CD4-positive, alpha-beta T cell treated with Interleukin-4 for 1 hour (primary cell): ENCODE measurements around the gene ZNF697.
"Not testable (repeated sequence)": the region's sequence is repeated elsewhere in the genome, so short reads cannot be mapped to it uniquely, and the experiment has no call there.

Experiments used
- DNase-seq, 2 donors: peaks; one replicate each; pipeline ENCODE4 v3.0.0-alpha.2; 2020 to 2022

ZNF697 gene

DNA sequence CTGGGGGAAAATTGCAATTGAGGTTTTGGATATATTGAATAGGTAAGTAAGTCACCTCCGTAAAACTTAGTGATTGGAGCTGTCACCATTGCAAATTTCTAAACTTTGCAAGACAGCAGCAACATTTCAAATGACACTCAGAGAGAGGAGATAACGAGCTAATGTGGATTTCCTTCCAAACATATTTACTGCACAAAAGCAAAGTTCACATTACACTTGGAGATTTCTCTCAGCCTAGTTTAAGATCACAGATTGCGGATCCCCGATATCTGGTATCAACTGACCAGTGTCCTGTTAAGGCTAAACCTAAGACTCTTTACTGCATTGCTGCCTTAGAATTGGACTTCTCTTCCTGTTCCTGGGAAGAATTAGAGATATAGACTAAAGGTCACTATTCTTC is 47.5 kb downstream of the ZNF697 start:
- DNase-seq = no peak

DNA sequence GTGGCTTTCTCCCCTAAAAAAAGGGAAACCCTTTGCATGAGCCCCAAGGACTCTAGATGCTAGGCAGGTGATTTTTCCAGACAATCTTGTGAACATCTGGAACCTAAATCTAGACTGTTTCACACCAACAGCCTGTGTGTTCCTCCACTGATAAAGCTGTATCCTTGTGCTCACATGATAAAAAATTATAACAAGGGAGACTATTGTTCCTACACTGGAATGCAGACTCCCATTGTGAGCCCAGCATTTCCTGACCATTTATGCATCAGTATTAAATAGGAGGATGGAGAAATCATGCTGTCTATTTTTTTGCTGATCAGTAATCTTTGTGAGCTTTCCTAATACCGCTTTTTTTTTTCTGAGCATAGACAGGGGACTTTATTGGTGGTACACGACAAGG is 52.5 kb downstream of the ZNF697 start:
- DNase-seq = no peak

DNA sequence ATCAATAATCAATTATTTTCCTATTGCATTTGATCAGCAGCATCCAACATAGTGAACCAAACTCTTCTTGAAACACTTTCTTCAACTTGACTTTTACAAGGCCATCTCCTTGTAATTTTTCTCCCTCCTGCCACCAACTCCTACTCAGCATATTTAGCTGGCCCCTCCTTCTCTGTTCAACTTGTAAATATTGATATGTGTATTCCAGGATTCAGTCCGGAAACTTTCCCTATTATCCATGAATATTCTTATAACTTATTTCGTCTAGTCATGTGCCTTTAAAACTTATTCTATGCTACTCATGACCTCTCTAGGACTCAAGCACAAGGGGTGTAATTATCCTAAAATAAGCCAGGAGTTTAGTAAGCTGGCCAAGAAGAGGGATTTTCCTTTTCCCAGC is 52.9 kb downstream of the ZNF697 start:
- no peak for DNase-seq

DNA sequence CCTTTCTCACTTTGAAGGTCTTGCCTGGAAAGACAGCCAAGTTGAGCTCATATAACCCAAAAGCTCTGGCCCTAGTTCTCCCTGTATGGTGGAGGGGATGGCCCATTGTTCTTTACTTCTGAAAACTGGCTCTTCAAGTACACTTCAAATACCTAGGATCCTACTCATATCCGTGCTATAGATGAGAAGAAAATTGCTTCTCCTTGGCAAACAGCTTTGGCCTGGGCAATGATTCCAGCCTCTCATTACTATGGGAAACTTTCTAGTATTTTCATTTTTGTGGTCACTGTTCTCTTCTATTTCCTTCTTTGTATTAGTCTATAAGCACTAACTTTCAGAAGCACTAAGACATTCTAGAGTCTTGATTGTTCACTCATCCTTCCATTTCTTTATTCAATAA is 53.7 kb downstream of the ZNF697 start:
- no peak for DNase-seq

DNA sequence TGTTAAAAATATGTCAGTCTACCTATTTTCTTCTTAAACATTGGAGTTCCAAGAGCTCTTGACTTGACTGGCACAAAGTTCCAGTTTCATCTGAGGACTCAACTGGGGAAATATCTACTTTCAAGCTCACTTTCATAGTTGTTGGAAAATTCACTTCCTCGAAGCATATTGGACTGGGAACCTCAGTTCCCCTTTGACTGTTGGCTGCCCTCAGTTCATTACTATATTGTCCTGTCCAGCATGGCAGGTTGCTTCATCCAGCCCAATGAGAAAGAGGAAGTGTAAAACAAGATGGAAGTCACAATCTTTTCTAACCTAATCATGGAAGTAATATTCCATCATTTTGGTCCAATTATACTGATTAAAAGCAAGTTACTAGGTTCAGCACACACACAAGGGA is 54.3 kb downstream of the ZNF697 start:
- DNase-seq = no peak

DNA sequence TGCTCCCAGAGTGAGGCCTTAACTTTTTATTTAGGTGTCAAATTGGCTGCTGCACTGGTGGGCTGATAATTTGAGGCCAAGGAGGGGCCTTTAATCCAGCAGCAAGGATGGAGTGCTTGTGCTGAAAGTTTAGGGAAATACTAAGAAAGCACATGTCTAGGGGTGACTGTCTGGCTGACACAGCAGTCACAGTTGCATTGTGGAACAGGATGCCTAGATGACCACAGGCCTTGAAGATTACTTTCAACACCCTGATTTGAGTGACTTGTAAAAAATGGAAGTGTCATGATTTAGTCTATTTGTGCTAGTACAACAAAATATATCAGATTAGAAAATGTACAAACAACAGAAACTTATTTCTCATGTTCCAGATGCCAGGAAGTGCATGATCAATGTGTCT is 57.7 kb downstream of the ZNF697 start:
- DNase-seq = no peak

DNA sequence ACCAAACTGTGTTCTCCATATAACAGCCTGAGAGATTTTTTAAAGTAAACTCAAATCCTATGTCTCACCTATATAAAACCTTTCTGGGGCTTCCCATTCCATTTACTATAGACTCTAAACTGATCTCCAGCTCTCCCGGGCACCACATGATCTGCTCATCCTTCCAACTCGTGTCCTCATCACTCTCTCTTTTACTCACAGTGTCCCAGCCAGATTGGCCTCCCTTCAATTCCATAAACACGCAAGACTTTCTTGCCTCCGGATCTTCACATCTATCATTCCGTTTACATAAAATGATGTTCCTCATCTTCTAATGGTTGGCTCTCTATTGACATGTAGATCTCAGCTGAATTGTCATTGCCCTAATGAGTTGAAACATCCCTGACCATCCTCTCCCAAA is 59.4 kb downstream of the ZNF697 start:
- DNase-seq = no peak

DNA sequence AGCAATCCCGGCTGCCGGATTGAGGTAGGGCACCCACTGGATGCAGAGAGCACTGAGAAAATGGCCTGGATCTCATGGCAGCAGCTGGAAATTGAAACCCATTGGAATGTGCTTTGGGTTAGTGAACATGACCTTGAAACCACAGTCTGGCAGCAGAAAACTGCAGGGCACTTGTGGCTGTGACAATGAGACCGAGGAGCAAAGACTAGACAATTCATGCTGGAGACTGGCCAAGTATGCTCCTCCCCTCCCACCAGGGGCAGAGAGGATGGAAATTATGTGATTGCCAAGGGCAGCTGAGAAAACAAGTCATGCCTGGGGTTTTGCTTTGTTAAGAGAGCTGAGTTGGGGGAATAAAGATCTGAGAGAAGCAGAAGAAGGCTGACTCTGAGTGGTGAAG is 60.7 kb downstream of the ZNF697 start:
- no peak for DNase-seq

DNA sequence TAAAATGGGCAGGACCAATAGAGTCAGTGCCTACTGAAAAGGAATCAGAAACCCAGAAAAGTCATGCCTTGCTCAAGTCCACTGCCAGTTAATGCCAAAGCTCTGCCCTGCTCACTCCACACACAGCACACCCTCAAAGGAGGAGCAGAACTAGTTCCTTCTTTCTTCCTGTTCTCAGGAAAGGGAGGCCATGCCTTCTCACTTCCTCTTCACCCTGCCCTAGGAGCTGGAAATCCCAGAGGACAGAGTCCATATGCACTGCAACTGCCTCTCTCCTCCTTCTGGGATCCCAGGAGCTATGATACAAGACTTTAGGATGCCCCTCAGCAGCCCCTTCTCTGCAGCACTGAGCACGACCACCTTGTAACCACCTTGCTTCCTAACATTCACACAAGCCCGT is 62.3 kb downstream of the ZNF697 start:
- DNase-seq = not testable (repeated sequence)

DNA sequence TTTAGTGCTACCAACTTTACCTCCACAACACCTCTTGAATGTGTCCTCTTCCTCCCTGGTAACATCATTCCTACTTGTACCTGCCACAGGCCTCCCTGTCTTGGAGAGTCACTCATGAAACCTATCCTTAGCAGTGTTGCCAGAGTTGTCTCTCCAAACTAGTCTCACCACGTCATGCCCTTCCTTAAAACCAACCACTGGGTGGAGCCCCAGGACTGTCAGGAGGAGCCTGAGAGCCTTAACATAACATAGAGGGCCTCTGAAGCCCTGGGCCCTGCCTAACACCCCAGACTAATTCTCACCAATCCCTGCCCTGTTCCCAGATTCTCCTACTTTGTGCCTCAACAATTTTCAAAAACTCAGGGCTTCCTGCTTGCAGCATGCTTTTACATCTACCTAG is 65.3 kb downstream of the ZNF697 start:
- peak; percentile 2 to 52 for DNase-seq

DNA sequence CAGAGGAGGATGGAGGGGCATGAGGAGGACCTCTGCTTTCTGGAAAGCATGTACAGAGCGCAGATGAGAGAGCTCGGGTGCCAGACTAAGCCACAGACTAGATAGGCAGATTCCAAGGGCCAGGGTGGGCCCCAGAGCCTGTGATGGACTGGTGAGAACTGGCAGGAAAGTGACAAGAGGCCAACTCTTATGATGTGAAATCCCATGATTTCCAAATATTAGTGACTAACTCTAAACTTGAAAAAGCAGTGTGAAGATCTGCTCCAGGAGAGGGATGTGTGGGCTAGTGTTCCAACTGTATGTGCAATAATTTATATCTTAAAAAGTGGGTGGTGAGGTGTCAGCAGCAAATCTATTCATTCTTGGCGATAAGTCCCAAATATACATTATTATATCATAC is 67.0 kb downstream of the ZNF697 start:
- DNase-seq = not testable (repeated sequence)

DNA sequence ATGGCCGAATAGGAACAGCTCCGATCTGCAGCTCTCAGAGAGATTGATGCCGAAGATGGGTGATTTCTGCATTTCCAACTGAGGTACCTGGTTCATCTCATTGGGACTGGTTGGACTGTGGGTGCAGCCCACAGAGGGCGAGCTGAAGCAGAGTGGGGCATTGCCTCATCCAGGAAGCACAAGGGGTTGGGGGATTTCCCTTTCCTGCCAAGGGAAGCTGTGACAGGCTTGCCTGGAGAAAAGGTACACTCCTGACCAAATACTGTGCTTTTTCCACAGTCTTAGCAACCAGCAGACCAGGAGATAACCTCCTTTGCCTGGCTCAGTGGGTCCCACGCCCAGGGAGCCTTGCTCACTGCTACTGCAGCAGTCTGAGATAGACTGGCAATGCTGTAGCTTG is 74.2 kb downstream of the ZNF697 start:
- no peak for DNase-seq

DNA sequence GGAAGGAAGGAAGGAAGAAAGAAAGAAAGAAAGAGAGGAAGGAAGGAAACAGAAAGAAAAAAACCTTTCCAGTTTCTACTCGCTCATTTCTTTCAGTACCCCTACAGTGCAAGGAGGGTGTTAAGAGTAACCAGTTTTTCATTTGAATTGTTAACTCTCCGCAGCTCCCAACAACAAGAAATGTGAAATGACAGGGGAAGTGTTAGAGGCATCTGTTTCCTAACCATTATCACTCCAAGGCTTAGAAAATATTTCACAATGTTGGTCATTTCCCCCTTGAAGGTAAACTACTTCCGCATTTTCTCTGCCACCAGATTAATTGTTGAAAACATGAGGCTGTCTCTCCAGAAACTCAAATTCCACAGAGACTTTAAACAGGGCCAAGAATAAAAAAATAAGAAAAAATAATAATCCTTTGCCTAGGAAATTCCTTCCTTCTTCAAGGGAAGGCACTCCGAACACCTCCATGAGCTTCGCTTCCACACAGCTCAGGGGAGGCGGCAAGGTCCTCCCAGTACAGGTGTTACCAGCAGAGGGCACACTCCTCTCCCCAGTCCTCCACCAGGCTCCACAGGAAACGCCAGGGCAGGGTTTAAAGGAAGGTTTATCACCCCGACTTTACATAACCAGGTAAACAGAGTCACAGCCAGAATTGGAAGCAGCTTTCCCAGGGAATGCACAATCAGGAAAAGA is 78.0 kb downstream of the ZNF697 start:
- DNase-seq = not testable (repeated sequence)
